Lower leg skin (tissue), 3 donors: Measurements from ENCODE around the gene ARHGAP12.

Experiments
- POLR2A ChIP-seq, 2 donors: fragments of 450-650 bp; IDR thresholded peaks; one replicate each; pipeline ENCODE4 v1.6.1; 2016 to 2017; ENCODE audit warnings: antibody characterized with exemption in 2 of 2, mild to moderate bottlenecking in 1 of 2, moderate library complexity in 1 of 2
- TF ChIP-seq, protein P1 (sequence below), 3 donors: fragments of 450-650 bp; IDR thresholded peaks; one replicate each; pipeline ENCODE4 v1.5.1; 2016; ENCODE audit warnings: antibody characterized with exemption in 3 of 3, mild to moderate bottlenecking in 3 of 3, moderate library complexity in 2 of 3

- TF ChIP-seq, protein P1, sequence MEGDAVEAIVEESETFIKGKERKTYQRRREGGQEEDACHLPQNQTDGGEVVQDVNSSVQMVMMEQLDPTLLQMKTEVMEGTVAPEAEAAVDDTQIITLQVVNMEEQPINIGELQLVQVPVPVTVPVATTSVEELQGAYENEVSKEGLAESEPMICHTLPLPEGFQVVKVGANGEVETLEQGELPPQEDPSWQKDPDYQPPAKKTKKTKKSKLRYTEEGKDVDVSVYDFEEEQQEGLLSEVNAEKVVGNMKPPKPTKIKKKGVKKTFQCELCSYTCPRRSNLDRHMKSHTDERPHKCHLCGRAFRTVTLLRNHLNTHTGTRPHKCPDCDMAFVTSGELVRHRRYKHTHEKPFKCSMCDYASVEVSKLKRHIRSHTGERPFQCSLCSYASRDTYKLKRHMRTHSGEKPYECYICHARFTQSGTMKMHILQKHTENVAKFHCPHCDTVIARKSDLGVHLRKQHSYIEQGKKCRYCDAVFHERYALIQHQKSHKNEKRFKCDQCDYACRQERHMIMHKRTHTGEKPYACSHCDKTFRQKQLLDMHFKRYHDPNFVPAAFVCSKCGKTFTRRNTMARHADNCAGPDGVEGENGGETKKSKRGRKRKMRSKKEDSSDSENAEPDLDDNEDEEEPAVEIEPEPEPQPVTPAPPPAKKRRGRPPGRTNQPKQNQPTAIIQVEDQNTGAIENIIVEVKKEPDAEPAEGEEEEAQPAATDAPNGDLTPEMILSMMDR (IDR thresholded peaks at IDR 0.05), result no peak
- TF ChIP-seq POLR2A (IDR thresholded peaks at IDR 0.05), result no peak
Observed at GRCh38 chr10:31885971-31886370, 42.7 kb downstream of the ARHGAP12 start.
